GM10248 (cell line): ENCODE measurements around the gene SNX15.

ENCODE experiments used
- CTCF ChIA-PET: fragments of 300-600 bp; sonication (Branson Sonifier 250); formaldehyde crosslinking; extraction: SDS; loops from one replicate; lab custom pipeline; 2021; ENCODE audit warnings: antibody characterized with exemption; lab: Yijun Ruan, JAX
- POLR2A ChIA-PET: fragments of 350-650 bp; sonication (Branson Sonifier 250); formaldehyde crosslinking; extraction: SDS; loops from one replicate; lab custom pipeline; 2020; ENCODE audit warnings: antibody characterized with exemption; lab: Yijun Ruan, JAX
- DNase-seq: peaks from one replicate; pipeline ENCODE4 v3.0.0; 2012; ENCODE audit errors: extremely low spot score
- CTCF ChIP-seq: IDR thresholded peaks from 2 replicates; pipeline ENCODE4 v1.5.1; 2012; ENCODE audit warnings: mild to moderate bottlenecking, low read depth; ENCODE audit errors: extremely low read depth, missing control alignments, control extremely low read depth

The SNX15 gene

DNA sequence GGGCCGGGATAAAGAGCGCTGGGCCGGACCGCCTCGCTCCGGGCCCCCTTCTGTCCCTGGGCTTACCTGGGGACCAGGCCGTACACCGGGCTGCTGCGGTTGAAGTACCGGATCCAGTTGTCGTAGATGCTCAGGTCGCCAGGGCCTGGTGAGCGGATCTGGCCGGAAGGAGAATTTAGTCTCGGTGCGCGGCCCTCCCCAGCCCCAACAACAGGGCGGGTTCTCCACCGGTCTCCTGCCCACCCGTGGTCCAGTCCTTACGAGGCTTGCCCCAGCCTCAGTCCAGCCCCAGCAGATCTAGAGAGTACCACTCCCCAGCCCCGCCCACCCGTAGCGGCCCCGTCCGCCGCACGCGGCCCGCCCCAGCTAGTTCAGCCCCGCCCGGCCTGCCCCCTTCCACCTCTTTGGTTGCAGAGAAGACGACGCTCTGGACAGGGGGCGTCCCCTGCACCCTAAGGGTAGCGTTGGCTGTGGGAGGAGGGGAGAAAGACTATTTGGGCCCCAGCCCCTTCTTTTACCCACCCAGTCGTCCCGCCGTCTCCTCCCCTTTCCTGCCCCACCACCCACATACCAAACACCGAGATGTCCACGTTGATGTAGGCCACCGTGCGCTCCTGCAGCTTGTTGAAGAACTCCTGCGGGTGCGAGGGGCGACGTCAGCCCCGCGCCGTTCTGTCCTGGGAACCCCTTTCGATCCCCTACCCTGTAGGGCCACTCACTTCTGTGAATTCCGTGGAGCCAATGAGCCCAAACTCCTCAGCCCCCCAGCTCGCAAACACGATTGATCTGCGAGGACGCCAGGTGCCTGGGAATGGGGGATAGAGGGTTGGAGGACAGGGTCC is 20.6 kb downstream of the SNX15 start:
- no peak for TF ChIP-seq CTCF
- DNase-seq: no peak
- ChIA-PET CTCF (interaction anchor here (0.6 to 2.0 kb wide), 5 partner anchors 11 to 34 kb away, joined by 3 to 11 read pairs (median 5); partner anchors contain the start of genes ARL2 and NAALADL1), POLR2A (interaction anchor here (0.6 kb wide), 2 partner anchors 184 to 200 kb away, joined by 3 to 4 read pairs; no protein-coding TSS in a partner anchor)

DNA sequence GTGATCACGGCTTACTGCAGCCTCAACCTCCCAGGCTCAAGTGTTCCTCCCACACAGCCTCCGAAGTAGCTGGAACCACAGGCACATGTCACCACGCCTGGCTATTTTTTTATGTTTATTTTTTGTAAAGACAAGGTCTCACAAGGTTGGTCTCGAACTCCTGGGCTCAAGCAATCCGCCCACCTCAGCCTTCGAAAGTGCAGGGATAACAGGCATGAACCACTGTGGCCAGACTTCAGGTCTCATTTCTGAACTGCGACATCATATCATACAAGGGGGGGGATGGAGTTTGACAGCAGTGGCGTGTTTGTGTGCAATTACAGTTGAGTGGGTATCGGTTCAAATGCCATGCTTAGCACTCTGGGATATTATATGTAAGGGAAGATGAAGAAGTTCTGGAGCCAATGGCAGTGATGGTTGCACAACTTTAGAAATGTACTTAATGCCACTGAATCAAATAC is 24.2 kb downstream of the SNX15 start:
- no peak for DNase-seq
- ChIA-PET CTCF (interaction anchor here (1.5 to 1.7 kb wide), 3 partner anchors 12 to 205 kb away, joined by 3 to 6 read pairs (median 4); no protein-coding TSS in a partner anchor), POLR2A (no interaction called here)
- no peak for TF ChIP-seq CTCF

DNA sequence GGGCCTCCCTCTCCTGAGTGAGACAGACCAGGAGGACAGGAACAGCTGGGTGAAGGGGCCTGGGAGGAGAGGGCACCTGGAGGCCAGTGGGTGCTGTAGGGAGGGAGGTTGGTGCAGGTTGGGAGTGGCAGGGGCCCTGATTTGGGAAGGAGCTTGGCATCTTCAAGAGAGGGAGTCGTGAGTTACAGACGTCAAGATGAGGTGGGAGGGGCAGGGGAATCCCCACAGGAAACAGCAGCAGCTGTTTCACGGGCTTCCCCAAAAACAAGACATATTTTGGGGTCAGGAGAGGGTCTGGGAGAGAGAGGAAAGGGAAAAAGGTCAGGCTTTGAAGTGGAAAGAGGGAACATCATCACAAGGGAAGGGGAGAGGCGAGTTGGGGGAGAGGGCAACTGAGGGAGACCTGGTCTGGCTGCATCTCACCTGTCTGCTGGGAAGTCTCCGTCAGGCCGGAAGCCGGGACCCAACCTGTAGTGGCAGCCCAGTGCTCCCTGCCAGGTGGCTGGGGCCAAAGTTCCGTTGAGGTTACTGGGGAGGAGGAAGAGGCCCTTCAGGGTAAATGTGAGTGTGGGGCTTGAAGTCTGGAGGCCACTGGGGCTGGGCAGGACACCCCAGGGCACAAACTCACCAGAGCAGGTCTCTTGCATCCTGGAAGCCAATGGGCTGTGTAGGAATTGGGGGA is 26.7 kb downstream of the SNX15 start:
- POLR2A ChIA-PET: no interaction called here
- TF ChIP-seq CTCF: no peak
- DNase-seq: no peak
- CTCF ChIA-PET: interaction anchor here (1.1 to 2.0 kb wide), 3 partner anchors 12 to 40 kb away, joined by 3 to 6 read pairs (median 6); partner anchors contain the start of gene ARL2

DNA sequence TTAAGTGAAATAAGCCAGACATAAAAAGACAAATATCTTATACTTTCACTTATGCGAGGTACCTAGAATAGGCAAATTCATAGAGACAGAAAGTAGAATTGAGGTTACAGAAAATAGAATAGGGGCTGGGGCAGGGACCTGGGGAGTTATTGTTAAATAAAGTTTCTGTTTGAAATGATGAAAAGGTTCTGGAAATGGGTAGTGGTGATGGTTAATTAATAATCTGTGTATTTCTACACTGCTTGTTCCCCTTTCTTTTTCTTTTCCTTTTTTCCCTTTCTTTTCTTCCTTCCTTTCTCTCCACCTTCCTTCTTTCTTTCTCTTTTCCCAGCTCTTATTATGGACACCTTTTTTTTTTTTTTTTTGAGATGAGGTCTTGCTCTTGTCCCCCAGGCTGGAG is 28.3 kb downstream of the SNX15 start:
- ChIA-PET CTCF (interaction anchor here (0.6 to 2.0 kb wide), 2 partner anchors 13 to 14 kb away, joined by 3 to 6 read pairs; no protein-coding TSS in a partner anchor), POLR2A (no interaction called here)
- no peak for TF ChIP-seq CTCF
- DNase-seq: no peak

GRCh38 chr11:65056999-65057398 is 29.8 kb downstream of the SNX15 start:
- no peak for DNase-seq
- POLR2A ChIA-PET: interaction anchor here (0.6 to 0.7 kb wide), 2 partner anchors 235 to 447 kb away, joined by 5 read pairs; no protein-coding TSS in a partner anchor
- CTCF ChIA-PET: interaction anchor here (1.1 kb wide), 1 partner anchor 43 kb away, joined by 4 read pairs; the partner anchor contains the start of gene ARL2
- no peak for TF ChIP-seq CTCF

GRCh38 chr11:65057526-65057925 is 30.3 kb downstream of the SNX15 start:
- DNase-seq: no peak
- CTCF ChIA-PET: interaction anchor here (1.1 to 3.2 kb wide), 3 partner anchors 8 to 43 kb away, joined by 4 to 11 read pairs (median 4); partner anchors contain the start of gene ARL2

More at GRCh38 chr11:65057526-65057925, 30.3 kb downstream of the SNX15 start:
- no peak for TF ChIP-seq CTCF
- POLR2A ChIA-PET: interaction anchor here (0.6 kb wide), 1 partner anchor 446 kb away, joined by 5 read pairs; no protein-coding TSS in a partner anchor
